WI38 (cell line): ENCODE results near the gene SLC48A1.
A peak's percentile ranks its signal among the peaks of the same experiment; 100 is the strongest.

ENCODE experiments used
- H3K4me3 ChIP-seq: 2 replicates; pipeline ENCODE4 v1.5.1; 2011; ENCODE audit warnings: low read depth, mild to moderate bottlenecking, control low read depth, low read length
- CTCF ChIP-seq: IDR thresholded peaks from 2 replicates; pipeline ENCODE4 v1.5.1; 2012; ENCODE audit warnings: low read depth, mild to moderate bottlenecking, control low read depth, low read length

SLC48A1 gene

DNA sequence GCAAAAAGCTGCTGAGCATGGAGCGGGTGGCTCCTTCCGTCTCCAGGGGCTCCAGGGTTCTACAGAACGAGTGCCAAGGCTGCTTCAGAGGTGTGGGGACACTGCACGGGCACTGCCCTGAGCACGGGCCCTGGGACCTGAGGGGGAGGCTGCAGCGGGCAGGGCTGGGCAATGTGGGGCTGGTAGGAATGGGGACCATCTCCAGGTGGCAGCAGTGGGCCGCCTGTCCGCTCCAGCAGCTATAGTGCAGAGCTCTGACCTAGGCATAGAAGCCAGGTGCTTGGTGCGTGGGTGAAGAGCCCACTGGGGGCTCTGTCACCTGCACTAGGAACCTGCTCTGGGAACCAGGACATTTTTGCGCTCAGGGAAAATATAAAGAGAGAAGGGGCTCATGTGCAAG lies 24.4 kb downstream of the SLC48A1 start:
- peak; percentile 16; the same call in 1 of the 2 replicates for TF ChIP-seq CTCF
- no peak overlapping the region for H3K4me3 ChIP-seq

GRCh38 chr12:47798382-47798948 lies 25.4 kb downstream of the SLC48A1 start:
- TF ChIP-seq CTCF = no peak
- H3K4me3 ChIP-seq = no peak overlapping the region

- TF ChIP-seq CTCF = no peak
Observed at GRCh38 chr12:47799357-47799955, 26.4 kb downstream of the SLC48A1 start.

DNA sequence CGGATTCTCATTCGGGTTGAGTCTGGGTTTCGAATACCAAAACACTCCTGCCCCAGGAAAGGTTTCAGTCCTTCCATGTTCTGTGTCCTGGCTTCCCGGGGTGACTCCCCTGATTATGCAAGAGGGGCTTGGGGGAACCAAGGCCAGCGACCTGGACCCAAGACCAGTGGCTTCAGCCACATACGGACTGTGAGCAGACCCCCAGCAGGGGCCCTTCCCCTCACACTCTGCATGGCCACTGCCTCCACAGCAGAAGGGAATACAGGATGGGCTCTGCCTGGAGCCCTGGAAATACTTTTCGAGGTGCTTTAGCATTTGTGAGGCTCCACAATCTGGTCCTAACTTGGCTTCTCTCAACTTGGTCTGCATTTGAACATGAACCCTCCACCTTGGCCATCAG lies 27.5 kb downstream of the SLC48A1 start:
- H3K4me3 ChIP-seq = no peak overlapping the region
- no peak for TF ChIP-seq CTCF

More at GRCh38 chr12:47799357-47799955, 26.4 kb downstream of the SLC48A1 start:
- H3K4me3 ChIP-seq = no peak overlapping the region

GRCh38 chr12:47801170-47801903 lies 28.3 kb downstream of the SLC48A1 start:
- no peak overlapping the region for H3K4me3 ChIP-seq
- no peak for TF ChIP-seq CTCF

GRCh38 chr12:47801904-47802246 lies 28.8 kb downstream of the SLC48A1 start:
- TF ChIP-seq CTCF = no peak
- H3K4me3 ChIP-seq = no peak overlapping the region

DNA sequence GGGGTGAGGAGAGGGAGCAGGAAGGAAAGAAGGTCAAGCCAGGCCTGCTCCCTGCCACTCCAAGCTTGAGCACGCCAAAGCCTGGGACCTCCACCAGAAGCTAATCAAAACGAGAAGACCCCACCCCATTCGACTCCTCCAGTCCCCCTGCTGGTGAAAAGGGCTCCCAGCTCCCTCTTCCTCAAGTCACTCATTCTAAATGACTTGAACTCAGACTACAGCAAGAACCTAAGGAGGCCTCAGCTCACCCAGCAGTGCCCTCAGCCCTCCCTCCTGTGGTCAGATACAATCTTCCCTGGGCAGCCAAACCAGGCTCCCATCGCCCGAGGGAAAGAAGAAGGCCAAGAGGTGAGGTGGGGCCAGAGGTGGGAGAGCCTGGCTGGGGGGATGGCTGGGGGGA lies 29.3 kb downstream of the SLC48A1 start:
- TF ChIP-seq CTCF = peak; percentile 27; the same call in 1 of the 2 replicates
- H3K4me3 ChIP-seq = no peak overlapping the region
